GM18499 (cell line): ENCODE results near the gene BDH1.
"Not testable (repeated sequence)": the region's sequence is repeated elsewhere in the genome, so short reads cannot be mapped to it uniquely, and the experiment has no call there.

Experiments used
- ATAC-seq: cut with Tn5 transposase; IDR thresholded peaks from one replicate; pipeline ENCODE4 v1.9.1; 2021; ENCODE audit warnings: moderate number of reproducible peaks; ENCODE audit not compliant: insufficient read depth, unreplicated experiment

BDH1 gene

DNA sequence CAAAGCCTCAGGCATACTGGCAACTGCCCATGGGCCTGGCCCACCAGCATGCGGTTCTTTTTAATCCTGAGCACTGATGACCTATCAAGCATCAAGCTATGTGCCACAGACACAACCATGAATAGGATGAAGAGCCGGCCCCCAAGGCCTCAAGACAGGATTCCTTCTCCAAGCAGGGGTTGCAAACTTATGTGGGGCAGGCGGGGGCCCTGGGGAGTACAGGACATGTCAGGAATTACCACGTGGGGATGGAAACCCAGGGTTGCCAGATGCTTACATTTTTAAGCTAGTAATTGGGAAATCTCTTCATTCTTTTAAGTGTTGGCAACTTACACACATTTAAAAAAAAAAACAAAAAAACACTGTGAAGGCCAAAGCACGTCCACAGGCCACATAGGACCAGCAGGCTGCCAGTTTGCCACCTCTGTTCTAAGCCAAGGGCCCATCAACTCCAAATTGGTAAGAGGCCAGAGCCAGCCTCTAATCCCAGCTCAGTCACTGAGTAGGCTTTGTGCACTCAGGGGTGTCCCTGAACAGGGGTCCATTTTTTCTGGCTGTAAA lies 32.8 kb downstream of the BDH1 start:
- no peak for ATAC-seq

DNA sequence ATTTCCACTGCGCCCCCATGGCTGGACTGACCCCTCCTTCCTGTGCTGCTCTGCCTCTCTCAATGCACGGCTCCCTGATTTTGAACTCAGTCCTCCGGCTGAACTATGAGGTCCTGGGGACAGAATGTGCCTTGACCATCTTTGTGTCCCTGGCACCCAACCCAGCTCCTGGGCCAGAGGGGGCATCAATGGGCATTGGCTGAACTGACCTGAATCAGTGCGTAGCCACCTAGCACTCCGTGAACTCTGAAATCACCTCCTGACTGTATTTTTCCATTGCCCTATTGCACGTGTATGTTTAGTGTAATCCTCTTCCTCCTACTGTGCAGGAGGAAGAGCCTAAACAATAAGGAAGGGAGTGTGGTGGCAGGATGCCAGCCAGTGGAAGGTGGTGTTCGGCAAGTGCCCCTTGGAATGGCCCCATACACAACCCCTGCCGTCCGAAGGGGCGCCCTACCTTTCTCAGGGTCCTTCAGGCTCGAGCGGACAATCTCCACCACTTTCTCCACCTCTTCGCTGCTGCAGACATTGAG lies 33.5 kb downstream of the BDH1 start:
- ATAC-seq: no peak

GRCh38 chr3:197521277-197522182 lies 34.2 kb downstream of the BDH1 start:
- no peak for ATAC-seq

DNA sequence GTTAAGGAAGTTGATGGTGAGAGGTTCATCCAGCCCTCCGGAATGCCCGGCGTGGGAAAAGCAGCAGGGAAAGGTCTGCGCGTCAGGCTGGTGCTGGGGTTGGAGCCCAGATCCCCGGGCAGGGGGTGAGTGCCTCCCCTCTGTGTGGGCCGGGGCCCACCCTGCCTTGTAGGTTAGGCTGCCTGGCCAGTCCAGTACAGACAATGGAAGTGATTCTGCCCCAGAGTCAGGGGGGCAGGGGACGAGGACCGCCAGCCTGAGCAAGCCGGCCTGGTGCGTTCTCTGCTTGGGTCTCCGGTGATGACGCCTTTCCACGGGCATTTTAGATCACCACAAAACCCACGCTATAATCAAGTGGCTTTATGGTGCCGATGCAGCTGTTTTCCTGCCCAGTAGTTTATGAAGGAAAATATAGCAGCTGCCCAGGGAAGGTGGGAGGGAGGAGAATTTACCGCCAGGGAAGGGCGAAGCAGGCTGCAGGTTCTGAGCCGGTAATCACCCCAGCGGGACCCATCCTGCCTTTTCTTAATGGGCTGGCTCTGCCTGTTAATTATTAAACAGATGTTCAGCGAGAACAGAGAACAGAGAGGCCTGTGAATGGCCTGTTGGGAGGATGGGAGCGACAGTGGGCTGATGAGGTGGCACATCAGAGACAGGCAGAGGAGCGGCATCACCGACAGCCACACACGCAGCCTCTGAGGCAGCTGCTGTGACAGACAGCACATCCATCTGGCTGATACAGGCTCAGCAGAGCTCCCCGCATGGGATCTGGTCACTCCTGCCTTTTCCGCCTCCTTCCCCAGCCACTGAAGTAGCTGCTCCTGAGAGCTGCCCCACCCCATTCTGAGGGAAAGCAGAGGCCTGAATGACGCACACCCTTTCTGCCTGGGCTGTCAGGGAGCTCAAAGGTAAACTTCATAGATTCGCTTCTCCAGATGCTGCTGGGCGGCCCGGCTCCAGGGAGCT lies 35.2 kb downstream of the BDH1 start:
- no peak for ATAC-seq

GRCh38 chr3:197519801-197520211 lies 36.0 kb downstream of the BDH1 start:
- ATAC-seq: no peak

DNA sequence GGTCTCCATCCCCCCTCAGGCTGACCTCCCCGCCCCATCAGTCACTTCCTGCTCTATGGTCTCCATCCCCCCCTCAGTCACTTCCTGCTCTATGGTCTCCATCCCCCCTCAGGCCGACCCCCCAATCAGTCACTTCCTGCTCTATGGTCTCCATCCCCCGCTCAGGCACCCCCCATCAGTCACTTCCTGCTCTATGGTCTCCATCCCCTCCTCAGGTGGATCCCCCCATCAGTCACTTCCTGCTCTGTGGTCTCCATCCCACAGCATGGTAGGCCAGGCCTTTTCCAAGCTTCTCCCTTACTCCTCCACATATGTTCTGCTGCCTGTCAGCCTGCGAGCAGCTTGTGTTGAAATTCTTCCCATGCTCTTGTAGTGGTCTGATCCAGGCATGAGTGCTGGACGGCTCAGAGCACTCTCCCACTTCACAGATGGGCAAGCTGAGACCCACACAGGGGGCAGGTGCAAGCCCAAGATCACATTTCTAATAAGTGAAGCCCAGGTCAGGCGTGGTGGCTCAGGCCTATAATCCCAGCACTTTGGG lies 36.8 kb downstream of the BDH1 start:
- ATAC-seq: no peak

DNA sequence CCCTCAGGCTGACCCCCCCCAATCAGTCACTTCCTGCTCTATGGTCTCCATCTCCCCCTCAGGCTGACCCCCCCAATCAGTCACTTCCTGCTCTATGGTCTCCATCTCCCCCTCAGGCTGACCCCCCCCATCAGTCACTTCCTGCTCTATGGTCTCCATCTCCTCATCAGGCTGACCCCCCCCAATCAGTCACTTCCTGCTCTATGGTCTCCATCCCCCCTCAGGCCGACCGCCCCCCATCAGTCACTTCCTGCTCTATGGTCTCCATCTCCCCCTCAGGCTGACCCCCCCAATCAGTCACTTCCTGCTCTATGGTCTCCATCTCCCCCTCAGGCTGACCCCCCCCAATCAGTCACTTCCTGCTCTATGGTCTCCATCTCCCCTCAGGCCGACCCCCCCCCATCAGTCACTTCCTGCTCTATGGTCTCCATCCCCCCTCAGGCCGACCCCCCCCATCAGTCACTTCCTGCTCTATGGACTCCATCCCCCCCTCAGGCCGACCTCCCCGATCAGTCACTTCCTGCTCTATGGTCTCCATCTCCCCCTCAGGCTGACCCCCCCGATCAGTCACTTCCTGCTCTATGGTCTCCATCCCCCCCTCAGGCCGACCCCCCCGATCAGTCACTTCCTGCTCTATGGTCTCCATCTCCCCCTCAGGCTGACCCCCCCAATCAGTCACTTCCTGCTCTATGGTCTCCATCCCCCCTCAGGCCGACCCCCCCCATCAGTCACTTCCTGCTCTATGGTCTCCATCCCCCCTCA lies 37.7 kb downstream of the BDH1 start:
- not testable (repeated sequence) for ATAC-seq

- ATAC-seq: not testable (repeated sequence)
These were observed 38.7 kb downstream of the BDH1 start for GRCh38 chr3:197516890-197517606.

DNA sequence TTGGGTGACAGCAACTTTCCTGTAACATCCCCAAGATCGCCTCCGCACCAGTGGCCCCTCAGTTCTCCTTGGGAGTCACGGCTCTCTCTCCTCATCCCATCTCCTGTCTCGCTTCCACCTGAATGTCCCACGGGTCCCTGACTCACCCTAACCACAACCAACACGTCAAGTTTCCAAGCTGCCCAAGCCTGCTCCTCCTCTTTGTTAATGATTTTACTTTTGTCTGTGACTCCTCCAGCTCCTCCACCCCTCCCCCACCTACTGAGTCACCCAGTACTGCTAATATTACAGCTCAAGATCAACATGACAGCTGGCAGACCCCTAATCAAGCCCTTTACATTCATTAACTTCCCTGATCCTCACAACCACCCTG lies 39.3 kb downstream of the BDH1 start:
- no peak for ATAC-seq

DNA sequence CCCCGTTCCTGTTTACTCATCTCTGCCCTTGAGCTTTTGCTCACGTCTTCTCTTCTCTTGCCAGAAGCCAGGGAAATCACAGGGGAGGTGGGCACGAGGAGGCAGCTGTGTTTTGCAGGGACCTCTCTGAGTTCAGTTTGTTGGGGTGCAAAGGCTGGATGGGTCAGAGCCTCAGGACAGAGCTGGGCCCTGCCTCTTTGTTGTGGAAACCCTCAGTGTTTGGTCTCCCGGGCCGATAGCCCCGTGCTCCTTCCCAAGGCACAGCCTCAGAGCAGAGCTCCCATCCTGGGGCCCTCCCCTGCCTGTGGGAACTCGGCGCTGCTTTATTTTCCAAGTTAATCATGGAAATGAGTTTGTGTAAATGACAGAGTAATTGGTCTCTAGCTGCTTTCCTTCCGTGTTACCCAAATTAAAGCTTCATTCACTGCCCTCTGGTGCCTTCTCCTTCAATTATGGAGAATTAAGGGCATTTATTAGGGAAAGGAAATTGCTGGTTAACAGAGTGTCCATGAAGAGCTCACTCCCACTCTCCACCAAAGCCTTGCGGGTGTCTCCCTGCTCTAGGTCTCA lies 40.9 kb downstream of the BDH1 start:
- ATAC-seq: no peak

- no peak for ATAC-seq
These were observed 41.6 kb downstream of the BDH1 start for GRCh38 chr3:197513953-197514785.

- no peak for ATAC-seq
These were observed 42.8 kb downstream of the BDH1 start for GRCh38 chr3:197512691-197513571.

DNA sequence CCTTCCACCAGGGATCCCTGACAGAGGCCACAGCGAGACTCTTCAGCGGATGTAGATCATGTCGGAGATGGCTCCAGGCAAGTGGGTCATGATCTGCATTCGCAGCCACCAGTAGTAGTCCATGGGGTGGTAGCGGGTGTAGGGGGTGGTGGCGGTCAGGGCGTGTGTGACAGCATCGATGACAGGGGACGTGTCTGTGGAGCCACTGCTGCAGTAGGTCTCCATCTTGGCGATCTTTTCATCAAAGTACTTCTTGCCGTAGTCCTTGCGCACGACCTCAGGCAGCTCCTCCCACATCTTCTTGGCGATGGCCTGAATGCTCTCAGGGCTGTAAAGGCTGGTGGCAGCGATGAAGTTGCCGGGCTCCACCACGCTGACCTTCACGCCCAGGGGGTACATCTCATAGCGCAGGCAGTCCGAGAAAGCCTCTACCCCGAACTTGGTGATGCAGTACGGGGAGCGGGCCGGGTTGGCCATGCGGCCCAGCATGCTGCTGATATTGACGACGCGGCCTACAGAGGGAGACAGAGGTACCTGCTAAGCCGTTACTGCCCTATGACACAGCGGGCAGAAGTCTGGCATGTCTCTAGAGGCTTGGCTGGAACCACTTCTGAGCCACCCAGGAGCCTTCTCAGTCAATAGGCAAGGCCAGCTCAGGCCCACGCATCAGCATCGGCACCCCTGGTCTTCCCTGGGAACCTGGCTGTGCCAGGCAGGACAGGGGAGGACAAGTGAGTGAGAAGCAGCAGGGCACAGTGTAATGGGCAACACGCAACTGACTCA lies 43.7 kb downstream of the BDH1 start:
- no peak for ATAC-seq

- no peak for ATAC-seq
These were observed 44.6 kb downstream of the BDH1 start for GRCh38 chr3:197511130-197511529.

- no peak for ATAC-seq
These were observed 45.1 kb downstream of the BDH1 start for GRCh38 chr3:197510642-197511018.
